Osteocyte (in vitro differentiated cells): ENCODE data around the gene NECTIN2. TPM values are rescaled to one million over a fixed set of nuclear protein-coding genes. Genes with fewer than 3 reads are reported as not detected.

ENCODE experiments used
- DNase-seq: peaks from one replicate; pipeline ENCODE4 v3.0.0; 2021; ENCODE audit warnings: mixed read lengths; ENCODE audit not compliant: unreplicated experiment; ENCODE audit errors: extremely low spot score
- H3K27ac Mint-ChIP-seq: one replicate; pipeline ENCODE4 v1.8.0; 2021; ENCODE audit warnings: mild to moderate bottlenecking, mixed read lengths; ENCODE audit not compliant: unreplicated experiment
- H3K27me3 Mint-ChIP-seq: one replicate; pipeline ENCODE4 v1.8.0; 2021; ENCODE audit warnings: mixed read lengths; ENCODE audit not compliant: unreplicated experiment
- H3K36me3 Mint-ChIP-seq: one replicate; pipeline ENCODE4 v1.8.0; 2021; ENCODE audit warnings: mixed read lengths; ENCODE audit not compliant: unreplicated experiment
- H3K4me1 Mint-ChIP-seq: one replicate; pipeline ENCODE4 v1.8.0; 2021; ENCODE audit warnings: mixed read lengths; ENCODE audit not compliant: unreplicated experiment
- H3K4me3 Mint-ChIP-seq: one replicate; pipeline ENCODE4 v1.8.0; 2021; ENCODE audit warnings: mild to moderate bottlenecking, moderate library complexity, mixed read lengths; ENCODE audit not compliant: unreplicated experiment
- H3K9me3 Mint-ChIP-seq: one replicate; pipeline ENCODE4 v1.8.0; 2021; ENCODE audit warnings: mixed read lengths; ENCODE audit not compliant: unreplicated experiment
- CTCF ChIP-seq: fragments of 200-600 bp; sonication (generic); IDR thresholded peaks from 2 replicates; pipeline ENCODE4 v1.5.0; 2021; ENCODE audit warnings: antibody characterized with exemption, mild to moderate bottlenecking, moderate library complexity
- total RNA-seq: library from RNA; stranded (reverse); gene quantifications from 2 replicates; pipeline ENCODE4 v1.2.1, GENCODE V29; 2021

NECTIN2 gene
- total RNA-seq, 1 donor from 2014 or later: 117 TPM

DNA sequence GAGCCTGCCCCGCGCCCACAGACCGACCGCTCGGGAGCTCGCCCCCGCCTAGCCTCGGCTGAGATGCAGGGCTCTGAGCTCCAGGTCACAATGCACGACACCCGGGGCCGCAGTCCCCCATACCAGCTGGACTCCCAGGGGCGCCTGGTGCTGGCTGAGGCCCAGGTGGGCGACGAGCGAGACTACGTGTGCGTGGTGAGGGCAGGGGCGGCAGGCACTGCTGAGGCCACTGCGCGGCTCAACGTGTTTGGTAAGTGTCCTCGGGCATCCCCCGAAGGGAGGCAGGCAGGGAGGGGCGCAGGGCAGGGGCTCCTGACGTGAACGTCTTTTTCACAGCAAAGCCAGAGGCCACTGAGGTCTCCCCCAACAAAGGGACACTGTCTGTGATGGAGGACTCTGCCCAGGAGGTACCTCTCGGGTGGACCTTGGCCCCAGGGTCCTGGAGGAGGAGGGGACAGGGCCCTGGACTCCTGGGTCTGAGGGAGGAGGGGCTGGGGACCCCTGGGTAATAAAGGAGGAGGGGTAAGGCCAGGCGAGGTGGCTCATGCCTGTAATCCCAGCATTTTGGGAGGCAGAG lies 33.9 kb upstream of the NECTIN2 start:
- H3K4me1 Mint-ChIP-seq: peaks cover 26% of the 10 kb centered on the region
- H3K9me3 Mint-ChIP-seq: no peaks in the 10 kb centered on the region

DNA sequence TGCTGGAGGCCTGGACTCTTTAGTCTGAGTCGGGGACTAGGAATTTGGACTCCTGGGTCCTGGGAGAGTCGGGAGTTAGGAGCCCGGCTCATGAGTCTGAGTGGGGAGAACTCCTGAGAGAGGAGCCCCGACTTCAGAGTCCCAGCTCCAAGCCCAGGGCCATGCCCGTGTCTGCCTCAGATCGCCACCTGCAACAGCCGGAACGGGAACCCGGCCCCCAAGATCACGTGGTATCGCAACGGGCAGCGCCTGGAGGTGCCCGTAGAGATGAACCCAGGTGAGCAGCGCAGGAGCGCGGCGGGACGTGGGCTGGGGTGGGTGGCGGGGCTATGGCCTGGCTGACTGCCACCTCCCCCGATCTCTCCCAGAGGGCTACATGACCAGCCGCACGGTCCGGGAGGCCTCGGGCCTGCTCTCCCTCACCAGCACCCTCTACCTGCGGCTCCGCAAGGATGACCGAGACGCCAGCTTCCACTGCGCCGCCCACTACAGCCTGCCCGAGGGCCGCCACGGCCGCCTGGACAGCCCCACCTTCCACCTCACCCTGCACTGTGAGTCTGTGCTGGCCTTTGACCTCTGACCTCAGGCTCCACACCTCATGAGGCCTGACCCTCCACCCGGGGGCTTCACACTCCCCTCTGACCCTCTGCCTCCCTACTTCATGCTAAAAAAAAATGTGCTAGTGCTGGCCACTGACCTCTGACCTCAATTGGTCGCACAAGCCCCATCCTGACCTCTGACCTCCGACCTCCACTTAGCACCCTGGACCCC lies 32.8 kb upstream of the NECTIN2 start:
- H3K4me3 Mint-ChIP-seq: no peak overlapping the region

More for the DNA sequence above, 33.9 kb upstream of the NECTIN2 start:
- H3K4me3 Mint-ChIP-seq: no peak overlapping the region
- no peak overlapping the region for H3K27ac Mint-ChIP-seq
- H3K36me3 Mint-ChIP-seq: peaks cover 6% of the 10 kb centered on the region
- no peak for DNase-seq
- no peak for TF ChIP-seq CTCF
- no peaks in the 10 kb centered on the region for H3K27me3 Mint-ChIP-seq

DNA sequence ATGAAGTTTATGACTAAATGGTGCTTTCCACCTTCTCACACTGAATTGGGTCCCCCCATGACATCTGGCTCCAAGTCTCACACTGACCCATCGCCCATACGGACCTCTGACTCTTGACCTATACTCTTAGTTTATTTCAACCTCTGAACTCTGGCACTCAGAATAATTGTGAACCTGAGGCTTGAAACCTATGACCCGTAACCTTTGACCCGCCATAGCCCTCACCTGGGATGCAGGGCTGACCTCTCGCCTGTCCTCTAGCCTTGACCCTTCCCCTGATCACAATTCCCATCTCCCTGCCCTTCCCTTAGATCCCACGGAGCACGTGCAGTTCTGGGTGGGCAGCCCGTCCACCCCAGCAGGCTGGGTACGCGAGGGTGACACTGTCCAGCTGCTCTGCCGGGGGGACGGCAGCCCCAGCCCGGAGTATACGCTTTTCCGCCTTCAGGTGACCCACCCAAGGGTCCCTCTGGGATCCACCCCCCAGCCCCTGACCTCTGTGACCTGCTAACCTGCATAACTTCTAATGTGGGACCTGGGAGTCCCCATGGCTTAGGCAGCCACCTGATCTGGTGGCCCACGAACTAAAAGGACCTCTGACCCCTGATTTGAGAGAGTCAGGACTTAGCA lies 32.1 kb upstream of the NECTIN2 start:
- Mint-ChIP-seq H3K27me3 (no peaks in the 10 kb centered on the region), H3K27ac (no peak overlapping the region), H3K4me3 (no peak overlapping the region), H3K36me3 (peaks cover 6% of the 10 kb centered on the region), H3K9me3 (no peaks in the 10 kb centered on the region), H3K4me1 (peaks cover 17% of the 10 kb centered on the region)
- TF ChIP-seq CTCF: no peak
- no peak for DNase-seq

More for the DNA sequence above, 32.8 kb upstream of the NECTIN2 start:
- peak; percentile 11 for TF ChIP-seq CTCF
- Mint-ChIP-seq H3K36me3 (peaks cover 6% of the 10 kb centered on the region), H3K9me3 (no peaks in the 10 kb centered on the region), H3K4me1 (peaks cover 21% of the 10 kb centered on the region), H3K27ac (no peak overlapping the region), H3K27me3 (no peaks in the 10 kb centered on the region)
- no peak for DNase-seq

- H3K4me1 Mint-ChIP-seq: peaks cover 12% of the 10 kb centered on the region
- no peak overlapping the region for H3K4me3 Mint-ChIP-seq
- H3K9me3 Mint-ChIP-seq: no peaks in the 10 kb centered on the region
- H3K27ac Mint-ChIP-seq: no peak overlapping the region
- no peak for DNase-seq
- no peaks in the 10 kb centered on the region for H3K27me3 Mint-ChIP-seq
- no peak for TF ChIP-seq CTCF
- H3K36me3 Mint-ChIP-seq: peaks cover 6% of the 10 kb centered on the region
Observed at GRCh38 chr19:44814517-44814916, 31.6 kb upstream of the NECTIN2 start.

DNA sequence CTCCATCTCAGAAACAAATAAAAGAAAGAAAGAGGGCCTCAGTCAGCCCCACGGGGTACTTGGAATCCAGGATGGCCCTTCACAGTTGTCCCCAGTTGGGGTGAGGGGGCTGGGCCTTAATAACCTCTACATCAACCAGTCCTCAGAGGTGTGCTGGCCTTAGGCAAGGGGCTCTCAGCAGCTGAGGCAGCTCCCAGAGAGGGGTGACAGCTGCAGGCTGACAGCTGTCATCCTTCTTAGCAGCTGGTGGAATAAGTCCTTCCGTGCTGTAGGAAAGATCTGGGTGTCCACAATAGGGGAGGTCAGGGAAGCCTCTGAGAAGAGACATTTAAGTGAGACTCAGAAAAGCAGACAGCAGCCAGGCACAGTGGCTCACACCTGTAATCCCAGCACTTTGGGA lies 29.8 kb upstream of the NECTIN2 start:
- DNase-seq: no peak
- H3K9me3 Mint-ChIP-seq: no peaks in the 10 kb centered on the region
- no peak for TF ChIP-seq CTCF
- H3K4me1 Mint-ChIP-seq: no peaks in the 10 kb centered on the region
- H3K36me3 Mint-ChIP-seq: peaks cover 6% of the 10 kb centered on the region
- H3K4me3 Mint-ChIP-seq: no peak overlapping the region
- no peak overlapping the region for H3K27ac Mint-ChIP-seq
- no peaks in the 10 kb centered on the region for H3K27me3 Mint-ChIP-seq
